22Rv1 (cell line): ENCODE data around the gene NIPAL3.

ENCODE experiments used
- CTCF ChIP-seq: fragments of 450-650 bp; IDR thresholded peaks from 2 replicates; pipeline ENCODE4 v1.5.1; 2017; ENCODE audit warnings: mild to moderate bottlenecking
- ZFX ChIP-seq: fragments of 450-650 bp; IDR thresholded peaks from 2 replicates; pipeline ENCODE4 v1.6.1; 2017; ENCODE audit warnings: antibody characterized with exemption, borderline replicate concordance

- TF ChIP-seq CTCF (no peak), ZFX (no peak)
These were observed 39.1 kb downstream of the NIPAL3 start for GRCh38 chr1:24454673-24455072.
